Esophagus muscularis mucosa (tissue), 4 donors: ENCODE data around the gene PRKACG. TPM values are rescaled to one million over a fixed set of nuclear protein-coding genes. Genes with fewer than 3 reads are reported as not detected.

Experiments used
- DNase-seq: peaks from one replicate; pipeline ENCODE4 v3.0.0-alpha.2; 2017; ENCODE audit errors: extremely low spot score
- H3K27ac ChIP-seq, 4 donors: fragments of 200-600 bp; sonication (generic); replicated peaks in 1 of 4; 1 replicate in 3 of 4; 2 replicates in 1 of 4; pipeline ENCODE4 v1.5.1; 2016 to 2019; ENCODE audit warnings: mild to moderate bottlenecking in 1 of 4
- H3K27me3 ChIP-seq, 4 donors: fragments of 200-600 bp; sonication (generic); one replicate each; pipeline versions ENCODE4 v1.5.1 to v1.6.0; 2016 to 2019
- H3K36me3 ChIP-seq, 4 donors: fragments of 200-600 bp; sonication (generic); one replicate each; pipeline ENCODE4 v1.5.1; 2016 to 2019
- H3K4me1 ChIP-seq, 4 donors: fragments of 200-600 bp; sonication (generic); one replicate each; pipeline ENCODE4 v1.5.1; 2016 to 2019
- H3K4me3 ChIP-seq, 4 donors: fragments of 200-600 bp; sonication (generic); 1 replicate in 2 of 4; 2 replicates in 2 of 4; pipeline ENCODE4 v1.5.1; 2016 to 2019; ENCODE audit warnings: mild to moderate bottlenecking in 4 of 4, moderate library complexity in 1 of 4
- H3K9me3 ChIP-seq, 4 donors: fragments of 200-600 bp; sonication (generic); 1 replicate in 3 of 4; 2 replicates in 1 of 4; pipeline ENCODE4 v1.5.1; 2016 to 2019
- EP300 ChIP-seq: sonication (generic); formaldehyde crosslinking; IDR thresholded peaks from one replicate; pipeline ENCODE4 v1.6.1; 2017; ENCODE audit warnings: antibody characterized with exemption
- POLR2A ChIP-seq: fragments of 450-650 bp; IDR thresholded peaks from one replicate; pipeline ENCODE4 v1.6.1; 2017; ENCODE audit warnings: antibody characterized with exemption, moderate library complexity, mild to moderate bottlenecking, low read depth
- POLR2AphosphoS5 ChIP-seq, 2 donors: sonication (generic); formaldehyde crosslinking; IDR thresholded peaks; one replicate each; pipeline ENCODE4 v1.6.1; 2017; ENCODE audit warnings: antibody characterized with exemption in 2 of 2
- WGBS: methylation state at CpG from one replicate; pipeline ENCODE4 v1.1.5; 2018; 5-methylcytosine and 5-hydroxymethylcytosine counted together
- intact Hi-C: fragments of 100-400 bp; cut with DNase I; formaldehyde crosslinking; loops from one replicate; pipeline ENCODE4 v1.15.1; 2023
- total RNA-seq, 4 donors: library from RNA; depleted of rRNA; stranded (reverse); fragments of >200 nt; gene quantifications; one replicate each; pipeline versions ENCODE4 v1.1.0 to v1.2.1, GENCODE V29; 2016
- TF ChIP-seq, protein P1 (sequence below), 3 experiments: fragments of 200-600 bp in 2 of 3; fragments of 450-650 bp in 1 of 3; sonication (generic) in 2 of 3; IDR thresholded peaks; one replicate each; pipeline ENCODE4 v1.5.1; 2017 to 2019; ENCODE audit warnings: antibody characterized with exemption in 3 of 3, mild to moderate bottlenecking in 2 of 3, moderate library complexity in 1 of 3

The PRKACG gene
- not detected for total RNA-seq

GRCh38 chr9:69014013-69014412 lies at the start of gene PRKACG:
TSS of gene PRKACG (minus strand) at chr9:69014113. CDS start at chr9:69014092, 21 bp downstream.
- H3K4me3 ChIP-seq, result no peak within 1 kb of the TSS
- no peak within 1 kb of the TSS for H3K27ac ChIP-seq
- H3K27me3 ChIP-seq, result no peaks in the 10 kb centered on the region
- WGBS, result over 99% methylated on average over 14 of the region's 29 CpGs
- peaks cover 5 to 15% (median 11%) of the 10 kb centered on the region in 4 donors for H3K4me1 ChIP-seq
- intact Hi-C loops, result no loop called here
- no peak for DNase-seq
- TF ChIP-seq EP300, result no peak
- TF ChIP-seq POLR2AphosphoS5 (IDR thresholded peaks at IDR 0.05), result no peak
- TF ChIP-seq, protein P1, sequence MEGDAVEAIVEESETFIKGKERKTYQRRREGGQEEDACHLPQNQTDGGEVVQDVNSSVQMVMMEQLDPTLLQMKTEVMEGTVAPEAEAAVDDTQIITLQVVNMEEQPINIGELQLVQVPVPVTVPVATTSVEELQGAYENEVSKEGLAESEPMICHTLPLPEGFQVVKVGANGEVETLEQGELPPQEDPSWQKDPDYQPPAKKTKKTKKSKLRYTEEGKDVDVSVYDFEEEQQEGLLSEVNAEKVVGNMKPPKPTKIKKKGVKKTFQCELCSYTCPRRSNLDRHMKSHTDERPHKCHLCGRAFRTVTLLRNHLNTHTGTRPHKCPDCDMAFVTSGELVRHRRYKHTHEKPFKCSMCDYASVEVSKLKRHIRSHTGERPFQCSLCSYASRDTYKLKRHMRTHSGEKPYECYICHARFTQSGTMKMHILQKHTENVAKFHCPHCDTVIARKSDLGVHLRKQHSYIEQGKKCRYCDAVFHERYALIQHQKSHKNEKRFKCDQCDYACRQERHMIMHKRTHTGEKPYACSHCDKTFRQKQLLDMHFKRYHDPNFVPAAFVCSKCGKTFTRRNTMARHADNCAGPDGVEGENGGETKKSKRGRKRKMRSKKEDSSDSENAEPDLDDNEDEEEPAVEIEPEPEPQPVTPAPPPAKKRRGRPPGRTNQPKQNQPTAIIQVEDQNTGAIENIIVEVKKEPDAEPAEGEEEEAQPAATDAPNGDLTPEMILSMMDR (IDR thresholded peaks at IDR 0.05), result no peak
- TF ChIP-seq POLR2A, result no peak
- H3K9me3 ChIP-seq, result no peaks in the 10 kb centered on the region
- H3K36me3 ChIP-seq, result no peaks in the 10 kb centered on the region

DNA sequence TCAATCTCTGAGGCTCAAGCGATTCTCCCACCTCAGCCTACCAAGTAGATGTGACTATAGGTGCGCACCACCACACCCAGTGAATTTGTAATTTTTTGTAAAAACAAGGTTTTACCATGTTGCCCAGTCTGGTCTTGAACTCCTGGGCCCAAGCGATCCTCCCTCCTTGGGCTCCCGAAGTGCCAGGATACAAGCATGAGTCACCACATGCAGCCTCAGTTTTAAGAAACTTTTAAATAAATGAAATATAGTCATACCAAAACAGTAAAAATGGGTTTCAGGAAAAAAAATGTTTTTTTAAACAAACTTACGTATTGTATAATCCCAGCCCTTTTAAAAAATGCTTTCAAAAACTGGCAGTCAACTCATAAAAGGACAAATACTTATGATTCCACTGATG lies 48.3 kb upstream of the PRKACG start:
- Histone ChIP-seq H3K27ac (no peak overlapping the region), H3K27me3 (no peaks in the 10 kb centered on the region), H3K4me1 (peaks cover 0 to 19% (median 16%) of the 10 kb centered on the region in 4 donors), H3K36me3 (peaks cover 0 to 28% (median 19%) of the 10 kb centered on the region in 4 donors), H3K4me3 (no peak overlapping the region), H3K9me3 (no peaks in the 10 kb centered on the region)
- 91% methylated on average over 5 of the region's 5 CpGs for WGBS
- TF ChIP-seq EP300 (no peak), POLR2A (no peak), POLR2AphosphoS5 (IDR thresholded peaks at IDR 0.05) (no peak)
- TF ChIP-seq, protein P1 (IDR thresholded peaks at IDR 0.05), result no peak
- DNase-seq, result no peak
- intact Hi-C loops, result no loop called here

DNA sequence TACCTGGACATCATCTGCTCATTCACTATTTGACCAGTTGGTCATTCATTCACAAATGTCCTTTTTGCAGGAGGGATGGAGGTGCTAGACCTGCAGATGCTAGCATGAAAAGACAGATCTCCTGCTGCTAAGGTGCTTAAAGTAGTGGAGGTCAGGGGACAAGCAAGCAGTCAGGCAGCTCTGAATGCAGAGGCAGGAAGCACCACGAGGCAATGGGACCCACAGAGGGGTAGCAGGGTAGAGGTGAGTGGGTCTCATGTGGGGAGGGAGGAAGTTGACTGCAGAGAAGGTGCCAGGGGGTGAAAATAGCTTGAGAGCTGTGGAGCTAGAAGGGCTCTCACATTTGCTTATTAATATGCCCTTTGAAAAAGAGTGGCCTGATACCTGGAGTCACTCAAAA lies 46.9 kb upstream of the PRKACG start:
- Histone ChIP-seq H3K9me3 (no peaks in the 10 kb centered on the region), H3K27me3 (no peaks in the 10 kb centered on the region), H3K4me3 (no peak overlapping the region), H3K27ac (no peak overlapping the region), H3K4me1 (peaks cover 0 to 20% (median 13%) of the 10 kb centered on the region in 4 donors), H3K36me3 (peaks cover 0 to 14% (median 6%) of the 10 kb centered on the region in 4 donors)
- no peak for DNase-seq
- TF ChIP-seq EP300 (no peak), POLR2AphosphoS5 (IDR thresholded peaks at IDR 0.05) (no peak), POLR2A (no peak)
- TF ChIP-seq, protein P1 (IDR thresholded peaks at IDR 0.05), result no peak
- intact Hi-C loops, result no loop called here
- 53% methylated on average over 1 of the region's 1 CpG for WGBS

DNA sequence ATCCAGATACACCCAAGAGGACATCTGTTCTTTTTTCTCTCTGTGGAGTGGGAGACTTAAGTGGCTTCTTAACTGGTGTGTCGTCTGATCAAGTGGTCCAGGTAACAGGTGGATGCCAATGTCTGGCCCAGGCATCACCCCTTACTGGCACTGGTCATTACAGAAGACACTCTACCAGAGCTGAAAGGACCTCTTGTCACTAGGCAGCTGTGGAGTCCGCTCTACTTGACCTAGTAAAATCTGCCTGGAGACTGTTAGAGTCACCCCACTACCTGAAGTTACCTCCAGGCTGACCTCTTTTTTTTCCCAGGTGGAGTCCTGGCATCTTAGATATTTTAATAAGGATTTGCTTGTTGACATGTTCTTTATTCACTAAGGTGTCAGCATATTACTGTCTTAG lies 44.2 kb upstream of the PRKACG start:
- intact Hi-C loops, result loop anchor here (10.0 kb wide), 1 partner anchor 67 kb away; no protein-coding TSS in a partner anchor
- H3K9me3 ChIP-seq, result no peaks in the 10 kb centered on the region
- TF ChIP-seq POLR2AphosphoS5 (IDR thresholded peaks at IDR 0.05), result no peak
- TF ChIP-seq, protein P1 (IDR thresholded peaks at IDR 0.05), result no peak
- H3K36me3 ChIP-seq, result peaks cover 0 to 25% (median 5%) of the 10 kb centered on the region in 4 donors
- 100% methylated on average over 2 of the region's 2 CpGs for WGBS
- no peak for DNase-seq
- H3K4me1 ChIP-seq, result peaks cover 0 to 21% (median 16%) of the 10 kb centered on the region in 4 donors
- no peaks in the 10 kb centered on the region for H3K27me3 ChIP-seq
- no peak overlapping the region for H3K27ac ChIP-seq
- H3K4me3 ChIP-seq, result no peak overlapping the region

DNA sequence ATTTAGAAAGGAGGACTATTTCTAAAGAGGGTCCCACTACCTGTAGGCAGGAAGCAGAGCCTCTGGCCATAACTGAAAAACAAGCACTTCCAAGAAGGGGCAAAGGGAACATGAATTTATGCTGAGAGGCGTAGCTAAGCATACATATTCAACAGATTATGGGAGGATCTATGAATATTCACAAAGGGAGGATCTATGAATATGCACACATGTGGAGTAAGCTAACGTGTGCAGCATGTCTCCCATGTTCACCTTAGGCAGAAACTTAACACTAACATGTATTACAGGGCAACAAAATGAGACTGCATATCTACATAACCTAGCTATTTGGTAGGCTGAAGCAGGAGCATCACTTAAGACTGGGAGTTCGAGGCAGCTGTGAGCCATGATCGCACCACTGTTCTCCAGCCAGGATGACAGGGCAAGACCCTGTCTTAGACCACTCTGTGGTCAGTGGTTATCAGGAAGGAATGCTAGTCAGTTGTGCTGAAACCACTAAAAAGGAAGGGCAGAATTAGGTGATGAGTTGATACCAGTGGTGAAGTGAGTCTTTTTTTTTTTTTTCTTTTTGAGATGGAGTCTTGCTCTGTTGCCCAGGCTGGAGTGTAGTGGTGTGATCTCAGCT lies 42.4 kb upstream of the PRKACG start:
- WGBS, result 86% methylated on average over 4 of the region's 4 CpGs
- intact Hi-C loops, result loop anchor here (10.0 kb wide), 1 partner anchor 68 kb away; no protein-coding TSS in a partner anchor
- TF ChIP-seq, protein P1 (IDR thresholded peaks at IDR 0.05), result no peak
- no peak for TF ChIP-seq POLR2A
- TF ChIP-seq POLR2AphosphoS5 (IDR thresholded peaks at IDR 0.05), result no peak
- no peak for TF ChIP-seq EP300

More for the DNA sequence above, 42.4 kb upstream of the PRKACG start:
- Histone ChIP-seq H3K9me3 (no peaks in the 10 kb centered on the region), H3K27ac (no peak overlapping the region), H3K27me3 (no peaks in the 10 kb centered on the region), H3K4me3 (no peak overlapping the region), H3K4me1 (peaks cover 0 to 21% (median 16%) of the 10 kb centered on the region in 4 donors), H3K36me3 (peaks cover 0 to 26% (median 5%) of the 10 kb centered on the region in 4 donors)
- no peak for DNase-seq
